Measurements from ENCODE around the gene CEL. TPM values are rescaled to one million over a fixed set of nuclear protein-coding genes. Genes with fewer than 3 reads are reported as not detected.

Gene CEL
- total RNA-seq, 1 donor from 2014 or later, result 0.74 TPM

- intact Hi-C loops (cut with DNase I), result no loop called here
- H3K4me1 ChIP-seq, result peaks cover 8% of the 10 kb centered on the region
- no peak overlapping the region for H3K27ac ChIP-seq
- no peak for DNase-seq (ENCODE audit: extremely low spot score in 2 of 2)
- H3K4me3 ChIP-seq, result no peak overlapping the region
- H3K9me3 ChIP-seq, result no peaks in the 10 kb centered on the region
- H3K27me3 ChIP-seq, result no peaks in the 10 kb centered on the region
- H3K36me3 ChIP-seq, result peaks cover 7 to 96% of the 10 kb centered on the region in 2 donors
- no peak for TF ChIP-seq POLR2A (IDR thresholded peaks at IDR 0.05)
- TF ChIP-seq CTCF (IDR thresholded peaks at IDR 0.05), result no peak
- TF ChIP-seq POLR2AphosphoS5 (IDR thresholded peaks at IDR 0.05; ENCODE audit: insufficient read depth in 1 of 2, low read depth in 1 of 2), result no peak
Observed at GRCh38 chr9:133104718-133105460, 43.1 kb downstream of the CEL start.

GRCh38 chr9:133105461-133105770 lies 43.6 kb downstream of the CEL start:
- no peak overlapping the region for H3K4me3 ChIP-seq
- intact Hi-C loops (cut with DNase I), result no loop called here
- no peak for DNase-seq (ENCODE audit: extremely low spot score in 2 of 2)

GRCh38 chr9:133106511-133107244 lies 44.9 kb downstream of the CEL start:
- no peak for DNase-seq (ENCODE audit: extremely low spot score in 2 of 2)
- intact Hi-C loops (cut with DNase I), result no loop called here
- Histone ChIP-seq H3K36me3 (peaks cover under 1 to 92% of the 10 kb centered on the region in 2 donors), H3K4me3 (no peak overlapping the region), H3K4me1 (peaks cover 8% of the 10 kb centered on the region), H3K27ac (no peak overlapping the region), H3K9me3 (no peaks in the 10 kb centered on the region), H3K27me3 (no peaks in the 10 kb centered on the region)
- no peak for TF ChIP-seq POLR2A (IDR thresholded peaks at IDR 0.05)
- TF ChIP-seq CTCF (IDR thresholded peaks at IDR 0.05), result no peak
- no peak for TF ChIP-seq POLR2AphosphoS5 (IDR thresholded peaks at IDR 0.05; ENCODE audit: insufficient read depth in 1 of 2, low read depth in 1 of 2)

More at GRCh38 chr9:133105461-133105770, 43.6 kb downstream of the CEL start:
- H3K4me1 ChIP-seq, result peaks cover 8% of the 10 kb centered on the region
- no peaks in the 10 kb centered on the region for H3K9me3 ChIP-seq
- peaks cover 7 to 96% of the 10 kb centered on the region in 2 donors for H3K36me3 ChIP-seq
- no peak overlapping the region for H3K27ac ChIP-seq
- no peak for TF ChIP-seq POLR2AphosphoS5 (IDR thresholded peaks at IDR 0.05; ENCODE audit: insufficient read depth in 1 of 2, low read depth in 1 of 2)
- no peak for TF ChIP-seq CTCF (IDR thresholded peaks at IDR 0.05)
- no peak for TF ChIP-seq POLR2A (IDR thresholded peaks at IDR 0.05)
- H3K27me3 ChIP-seq, result no peaks in the 10 kb centered on the region

- Histone ChIP-seq H3K27me3 (no peaks in the 10 kb centered on the region), H3K27ac (no peak overlapping the region), H3K9me3 (no peaks in the 10 kb centered on the region), H3K4me3 (no peak overlapping the region), H3K36me3 (peaks cover 0 to 86% of the 10 kb centered on the region in 2 donors), H3K4me1 (peaks cover 10% of the 10 kb centered on the region)
- TF ChIP-seq POLR2A (IDR thresholded peaks at IDR 0.05), result no peak
- TF ChIP-seq CTCF (IDR thresholded peaks at IDR 0.05), result no peak
- TF ChIP-seq POLR2AphosphoS5 (IDR thresholded peaks at IDR 0.05; ENCODE audit: insufficient read depth in 1 of 2, low read depth in 1 of 2), result no peak
- no peak for DNase-seq (ENCODE audit: extremely low spot score in 2 of 2)
- intact Hi-C loops (cut with DNase I), result no loop called here
Observed at GRCh38 chr9:133107245-133107722, 45.5 kb downstream of the CEL start.
